NCI-H446 (cell line): ENCODE measurements around the gene MED13L.

Experiments
- DNase-seq, 2 experiments: peaks; one replicate each; lab custom pipeline; 2025; lab: John Stamatoyannopoulos, UW

MED13L gene

GRCh38 chr12:116213014-116213413, 64.5 kb downstream of the MED13L start:
- DNase-seq, result no peak

- no peak for DNase-seq
Measured at GRCh38 chr12:116210762-116211161, 66.7 kb downstream of the MED13L start.

- DNase-seq, result no peak
Measured at GRCh38 chr12:116210131-116210530, 67.4 kb downstream of the MED13L start.

GRCh38 chr12:116209503-116209902, 68.0 kb downstream of the MED13L start:
- no peak for DNase-seq

- DNase-seq, result no peak
Measured at GRCh38 chr12:116207274-116207673, 70.2 kb downstream of the MED13L start.

DNA sequence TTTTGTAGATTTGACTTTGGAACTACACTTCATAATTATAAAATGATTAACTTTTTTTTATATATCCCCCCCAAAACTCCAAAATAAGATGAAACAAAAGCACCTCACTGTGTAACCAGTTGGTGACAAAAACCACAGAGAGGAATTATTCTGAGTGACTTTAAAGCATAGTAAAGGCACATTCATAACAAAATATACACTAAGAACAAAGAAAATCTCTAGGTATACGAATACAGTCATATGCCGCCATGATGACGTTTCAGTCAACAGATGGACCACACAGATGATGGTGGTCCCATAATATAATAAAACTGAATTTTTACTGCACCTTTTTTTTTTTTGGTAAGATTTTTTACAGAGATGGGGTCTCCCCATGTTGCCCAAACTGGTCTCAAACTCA, 70.7 kb downstream of the MED13L start:
- no peak for DNase-seq

- DNase-seq, result no peak
Measured at GRCh38 chr12:116204785-116205184, 72.7 kb downstream of the MED13L start.

DNA sequence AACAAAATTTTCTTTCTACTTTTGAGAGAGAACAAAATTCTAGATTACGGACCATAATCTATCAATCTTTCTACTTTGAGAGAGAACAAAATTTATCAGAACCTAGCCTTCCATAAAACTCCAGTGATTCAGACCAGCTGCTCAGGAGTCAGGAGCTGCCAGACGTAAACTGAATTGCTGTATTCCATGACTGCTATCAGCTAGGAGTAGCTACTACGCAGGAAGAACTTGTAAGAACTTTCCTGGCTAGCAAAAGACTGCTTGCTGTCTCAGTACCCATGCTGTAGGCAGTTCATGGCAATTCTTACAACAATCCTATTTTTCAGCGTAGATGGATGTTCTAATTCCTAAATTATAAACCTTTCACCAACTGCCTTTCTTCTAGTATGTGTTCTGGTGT, 73.3 kb downstream of the MED13L start:
- no peak for DNase-seq

DNA sequence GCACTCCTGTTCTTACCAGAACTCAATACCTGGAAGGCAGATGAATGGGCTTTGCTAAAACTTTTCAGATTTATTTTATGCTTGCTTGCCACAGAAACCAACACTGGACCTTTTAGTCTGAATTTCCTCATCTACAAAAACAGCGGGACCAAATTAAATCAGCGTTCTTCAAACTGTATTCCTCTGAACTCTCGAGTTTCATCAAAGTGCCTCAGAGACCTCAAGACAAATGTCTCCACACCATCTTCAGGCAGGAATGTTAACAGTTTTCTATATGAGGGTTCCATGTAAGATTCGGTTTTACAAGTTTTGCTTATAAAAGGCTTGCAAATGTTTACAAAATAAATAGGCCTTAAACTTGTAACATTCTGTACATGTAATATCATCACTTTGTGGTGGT, 74.6 kb downstream of the MED13L start:
- DNase-seq, result no peak

- no peak for DNase-seq
Measured at GRCh38 chr12:116202433-116202832, 75.1 kb downstream of the MED13L start.

DNA sequence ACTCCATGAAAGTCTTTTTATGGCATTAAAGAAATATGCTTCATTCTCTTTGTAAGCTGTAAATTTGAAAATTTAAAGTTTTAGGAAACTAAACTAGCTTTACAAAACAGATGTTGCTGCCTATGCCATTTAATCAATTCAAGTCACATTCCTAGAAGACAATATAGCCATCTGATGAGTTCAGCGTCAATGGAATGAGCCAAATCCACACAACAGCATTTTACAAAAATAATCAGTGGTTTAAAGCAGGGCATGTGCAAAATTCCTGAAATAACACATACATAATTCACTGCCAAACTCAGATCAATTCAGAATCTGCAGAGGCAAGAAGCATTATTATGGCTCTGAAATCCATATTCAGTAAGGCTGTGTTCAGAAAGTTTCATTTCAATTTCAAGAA, 75.6 kb downstream of the MED13L start:
- DNase-seq, result no peak

- no peak for DNase-seq
Measured at GRCh38 chr12:116201359-116201758, 76.1 kb downstream of the MED13L start.

- no peak for DNase-seq
Measured at GRCh38 chr12:116200812-116201211, 76.7 kb downstream of the MED13L start.

- DNase-seq, result no peak
Measured at GRCh38 chr12:116199160-116199706, 78.3 kb downstream of the MED13L start.

GRCh38 chr12:116196752-116197718, 80.5 kb downstream of the MED13L start:
- no peak for DNase-seq

DNA sequence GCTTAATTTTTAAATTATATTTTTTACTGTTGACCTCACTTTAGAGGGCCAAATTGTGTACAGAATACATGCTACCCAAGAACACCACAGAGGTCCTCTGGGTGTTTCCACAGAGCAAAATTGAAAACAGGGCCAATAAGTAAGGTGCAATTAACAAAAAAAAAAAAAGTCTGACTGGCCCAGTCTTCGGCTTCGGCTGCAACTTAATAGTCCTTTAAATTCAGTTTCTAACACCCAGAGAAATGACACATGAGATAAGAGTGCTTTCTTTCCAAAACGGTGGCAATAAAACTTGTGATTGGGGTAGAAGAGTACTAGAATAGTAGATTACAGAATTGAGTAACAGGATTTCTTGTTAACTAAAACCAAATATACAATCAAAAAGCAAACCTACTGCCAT, 81.3 kb downstream of the MED13L start:
- DNase-seq, result no peak

DNA sequence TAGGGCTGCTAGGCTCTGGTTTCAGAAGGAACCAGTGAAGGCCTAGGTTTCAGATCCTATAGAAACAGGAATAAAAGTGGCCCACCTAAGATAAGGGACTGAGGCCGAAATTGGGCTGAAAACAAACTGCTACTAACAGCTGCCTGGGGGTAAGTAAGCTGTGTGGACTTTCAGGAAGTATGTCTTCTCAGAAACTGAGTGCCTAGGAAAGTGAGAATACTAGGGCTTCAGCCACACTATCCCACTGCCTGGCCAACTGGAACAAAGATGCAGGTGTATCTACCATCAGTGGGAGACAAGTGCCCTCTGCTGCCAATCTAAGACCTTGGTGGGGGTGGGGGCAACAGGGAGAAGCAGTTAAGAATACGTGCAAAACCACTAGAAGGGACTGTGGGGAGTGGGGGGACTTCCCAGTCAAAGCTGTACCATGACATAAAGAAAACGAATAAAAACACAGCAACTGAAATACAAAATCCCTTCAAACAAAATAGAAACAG, 82.5 kb downstream of the MED13L start:
- no peak for DNase-seq

GRCh38 chr12:116189692-116190091, 87.8 kb downstream of the MED13L start:
- no peak for DNase-seq

DNA sequence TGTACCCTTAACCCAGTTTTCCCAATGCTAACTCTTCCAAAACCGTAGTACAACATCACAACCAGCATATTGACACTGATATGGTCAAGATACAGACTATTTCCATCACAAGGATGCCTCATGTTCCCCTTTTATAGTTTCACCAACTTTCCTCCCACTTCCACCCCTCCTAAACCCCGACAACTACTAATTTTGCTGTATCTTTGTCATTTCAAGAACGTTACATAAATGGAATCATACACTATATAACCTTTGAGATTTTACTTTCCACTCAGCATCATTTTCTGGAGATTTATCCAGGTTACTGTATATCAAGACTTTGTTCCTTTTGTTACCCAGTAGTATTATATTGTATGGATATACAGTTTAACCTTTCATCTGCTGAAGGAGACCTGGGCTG, 88.9 kb downstream of the MED13L start:
- no peak for DNase-seq

GRCh38 chr12:116187151-116187511, 90.4 kb downstream of the MED13L start:
- DNase-seq, result no peak

GRCh38 chr12:116186482-116187150, 90.9 kb downstream of the MED13L start:
- DNase-seq, result no peak

GRCh38 chr12:116184763-116185162, 92.7 kb downstream of the MED13L start:
- DNase-seq, result no peak

DNA sequence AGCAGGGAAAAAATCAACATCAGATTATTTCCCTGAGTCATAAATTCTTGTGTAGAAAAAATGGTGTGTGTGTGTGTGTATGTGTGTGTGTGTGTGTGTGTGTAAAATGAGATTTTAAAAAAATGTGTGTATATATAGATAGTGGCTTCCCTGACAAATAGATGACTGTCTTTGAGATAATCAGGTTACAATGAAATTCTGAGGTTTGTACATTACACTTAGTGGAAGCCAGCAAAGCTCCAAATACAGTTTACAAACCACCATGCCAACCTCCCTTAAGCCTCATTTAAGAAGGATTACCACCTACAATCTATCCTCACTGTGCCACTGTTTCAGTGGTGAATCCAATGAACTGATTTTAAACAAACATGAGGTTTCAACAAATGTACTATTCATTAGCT, 93.8 kb downstream of the MED13L start:
- DNase-seq, result no peak
